ENCODE results near the gene FNDC3B. TPM values are rescaled to one million over a fixed set of nuclear protein-coding genes. Genes with fewer than 3 reads are reported as not detected.

Gene FNDC3B
- total and polyA plus RNA-seq, 4 donors = 13.3 to 175 (median 100) TPM

GRCh38 chr3:172012775-172013174, 26.6 kb upstream of the FNDC3B start:
- H3K36me3 ChIP-seq (ENCODE audit: control insufficient read depth in 4 of 4, insufficient read depth in 4 of 4, low read length in 4 of 4) = no peaks in the 10 kb centered on the region
- H3K9me3 ChIP-seq (ENCODE audit: control insufficient read depth in 4 of 4, insufficient read depth in 3 of 4, low read length in 3 of 4) = no peaks in the 10 kb centered on the region
- H3K27ac ChIP-seq (ENCODE audit: low read depth in 1 of 2, low read length in 1 of 2) = no peak overlapping the region
- no peak overlapping the region for H3K4me3 ChIP-seq
- no peaks in the 10 kb centered on the region for H3K27me3 ChIP-seq (ENCODE audit: control insufficient read depth in 3 of 3, insufficient read depth in 3 of 3, low read length in 2 of 3)
- no peak for ATAC-seq (ENCODE audit: insufficient read depth, low FRiP score)
- no peak overlapping the region for H3K9ac ChIP-seq (ENCODE audit: insufficient read depth in 1 of 2, low read length in 2 of 2)
- 80 to 85% methylated on average over 1 of the region's 1 CpG for WGBS, 2 donors
- no peaks in the 10 kb centered on the region for H3K4me1 ChIP-seq (ENCODE audit: control insufficient read depth in 5 of 5, insufficient read depth in 5 of 5, low read length in 5 of 5)
- no peak for TF ChIP-seq CTCF (IDR thresholded peaks at IDR 0.05; ENCODE audit: control extremely low read depth, extremely low read depth)
- DNase-seq = no peak

- Histone ChIP-seq H3K4me3 (no peak overlapping the region), H3K27ac (ENCODE audit: low read depth in 1 of 2, low read length in 1 of 2) (no peak overlapping the region), H3K36me3 (ENCODE audit: control insufficient read depth in 4 of 4, insufficient read depth in 4 of 4, low read length in 4 of 4) (no peaks in the 10 kb centered on the region), H3K9ac (ENCODE audit: insufficient read depth in 1 of 2, low read length in 2 of 2) (no peak overlapping the region), H3K4me1 (ENCODE audit: control insufficient read depth in 5 of 5, insufficient read depth in 5 of 5, low read length in 5 of 5) (no peaks in the 10 kb centered on the region), H3K9me3 (ENCODE audit: control insufficient read depth in 4 of 4, insufficient read depth in 3 of 4, low read length in 3 of 4) (no peaks in the 10 kb centered on the region), H3K27me3 (ENCODE audit: control insufficient read depth in 3 of 3, insufficient read depth in 3 of 3, low read length in 2 of 3) (no peaks in the 10 kb centered on the region)
- no peak for DNase-seq
- ATAC-seq (ENCODE audit: insufficient read depth, low FRiP score) = no peak
- WGBS, 2 donors = 85 to 88% methylated on average over 5 of the region's 5 CpGs
- no peak for TF ChIP-seq CTCF (IDR thresholded peaks at IDR 0.05; ENCODE audit: control extremely low read depth, extremely low read depth)
These were observed 25.2 kb upstream of the FNDC3B start for GRCh38 chr3:172014145-172014544.

- Histone ChIP-seq H3K9me3 (ENCODE audit: control insufficient read depth in 4 of 4, insufficient read depth in 3 of 4, low read length in 3 of 4) (no peaks in the 10 kb centered on the region), H3K36me3 (ENCODE audit: control insufficient read depth in 4 of 4, insufficient read depth in 4 of 4, low read length in 4 of 4) (no peaks in the 10 kb centered on the region), H3K4me3 (no peak overlapping the region), H3K27ac (ENCODE audit: low read depth in 1 of 2, low read length in 1 of 2) (no peak overlapping the region), H3K27me3 (ENCODE audit: control insufficient read depth in 3 of 3, insufficient read depth in 3 of 3, low read length in 2 of 3) (no peaks in the 10 kb centered on the region), H3K9ac (ENCODE audit: insufficient read depth in 1 of 2, low read length in 2 of 2) (no peak overlapping the region), H3K4me1 (ENCODE audit: control insufficient read depth in 5 of 5, insufficient read depth in 5 of 5, low read length in 5 of 5) (no peaks in the 10 kb centered on the region)
- no peak for DNase-seq
- no peak for ATAC-seq (ENCODE audit: insufficient read depth, low FRiP score)
- TF ChIP-seq CTCF (IDR thresholded peaks at IDR 0.05; ENCODE audit: control extremely low read depth, extremely low read depth) = no peak
These were observed 21.0 kb upstream of the FNDC3B start for GRCh38 chr3:172018364-172018763.

GRCh38 chr3:172020763-172021162, 18.6 kb upstream of the FNDC3B start:
- H3K4me3 ChIP-seq = no peak overlapping the region
- ATAC-seq (ENCODE audit: insufficient read depth, low FRiP score) (no peak), DNase-seq (no peak)
- H3K9ac ChIP-seq (ENCODE audit: insufficient read depth in 1 of 2, low read length in 2 of 2) = no peak overlapping the region
- H3K9me3 ChIP-seq (ENCODE audit: control insufficient read depth in 4 of 4, insufficient read depth in 3 of 4, low read length in 3 of 4) = no peaks in the 10 kb centered on the region
- no peaks in the 10 kb centered on the region for H3K36me3 ChIP-seq (ENCODE audit: control insufficient read depth in 4 of 4, insufficient read depth in 4 of 4, low read length in 4 of 4)
- H3K4me1 ChIP-seq (ENCODE audit: control insufficient read depth in 5 of 5, insufficient read depth in 5 of 5, low read length in 5 of 5) = no peaks in the 10 kb centered on the region
- TF ChIP-seq CTCF (IDR thresholded peaks at IDR 0.05; ENCODE audit: control extremely low read depth, extremely low read depth) = no peak
- H3K27ac ChIP-seq (ENCODE audit: low read depth in 1 of 2, low read length in 1 of 2) = no peak overlapping the region
- H3K27me3 ChIP-seq (ENCODE audit: control insufficient read depth in 3 of 3, insufficient read depth in 3 of 3, low read length in 2 of 3) = no peaks in the 10 kb centered on the region
- WGBS, 2 donors = 90 to 96% methylated on average over 2 of the region's 2 CpGs

All from lung (tissue), 12 donors.